A549 (cell line): Measurements from ENCODE around the gene LRRC31. TPM values are rescaled to one million over a fixed set of nuclear protein-coding genes. Genes with fewer than 3 reads are reported as not detected.
A peak's percentile ranks its signal among the peaks of the same experiment; 100 is the strongest.

ENCODE experiments used
- ATAC-seq, 2 experiments: fragments of 200-7000 bp in 1 of 2; fragments of >200 bp in 1 of 2; cut with Nextera tagmentation in 1 of 2; cut with Tn5 transposase in 1 of 2; 3 replicates each; pipeline versions ENCODE4 v1.8.0 to v1.9.1; 2018 to 2020; ENCODE audit warnings: mild to moderate bottlenecking in 1 of 2, moderate library complexity in 1 of 2
- CTCF ChIA-PET: fragments of 300-600 bp; sonication (Branson Sonifier 250); formaldehyde crosslinking; extraction: SDS; loops from one replicate; lab custom pipeline; 2021; ENCODE audit warnings: antibody characterized with exemption, inconsistent platforms; lab: Yijun Ruan, JAX
- POLR2A ChIA-PET: fragments of 350-600 bp; formaldehyde crosslinking; extraction: SDS; loops from one replicate; lab custom pipeline; 2021; ENCODE audit warnings: antibody characterized with exemption, inconsistent platforms; lab: Yijun Ruan, JAX
- DNase-seq, 2 experiments: peaks; one replicate each; pipeline versions ENCODE4 v3.0.0 to v3.0.0-alpha.2; 2011 to 2016; ENCODE audit warnings: low read depth in 1 of 2, low spot score in 1 of 2
- FAIRE-seq: peaks from 2 replicates; lab custom pipeline; 2011; peaks lifted over from hg19 to GRCh38; lab: Jason Lieb, UNC
- H3K27ac ChIP-seq, 2 experiments: fragments of >200 bp; sonication (Bioruptor Twin); formaldehyde crosslinking; 3 replicates each; pipeline ENCODE4 v1.5.1; 2016 to 2017
- H3K4me1 ChIP-seq: fragments of >200 bp; sonication (Bioruptor Twin); formaldehyde crosslinking; 3 replicates; pipeline ENCODE4 v1.6.1; 2016
- H3K4me2 ChIP-seq: fragments of >200 bp; sonication (Bioruptor Twin); formaldehyde crosslinking; 3 replicates; pipeline ENCODE4 v1.6.1; 2016
- H3K4me3 ChIP-seq: fragments of >200 bp; sonication (Bioruptor Twin); formaldehyde crosslinking; 3 replicates; pipeline ENCODE4 v1.5.1; 2016
- H3K9me3 ChIP-seq: fragments of >200 bp; sonication (Bioruptor Twin); formaldehyde crosslinking; 3 replicates; pipeline ENCODE4 v1.6.1; 2016
- BHLHE40 ChIP-seq: IDR thresholded peaks from 2 replicates; pipeline ENCODE4 v1.6.1; 2012; ENCODE audit warnings: low read depth, low read length, inconsistent platforms
- CBX2 ChIP-seq: fragments of 200-600 bp; sonication (generic); IDR thresholded peaks from 2 replicates; pipeline ENCODE4 v1.6.1; 2016; ENCODE audit warnings: low read depth, mild to moderate bottlenecking, borderline replicate concordance
- CEBPB ChIP-seq, 2 experiments: fragments of >200 bp in 1 of 2; sonication (Bioruptor Twin) in 1 of 2; formaldehyde crosslinking in 1 of 2; IDR thresholded peaks; 2 replicates each; pipeline ENCODE4 v1.6.1; 2012 to 2016
- CHD4 ChIP-seq: fragments of 200-600 bp; sonication (generic); IDR thresholded peaks from 2 replicates; pipeline ENCODE4 v1.6.1; 2016; ENCODE audit warnings: antibody characterized with exemption, mild to moderate bottlenecking, borderline replicate concordance
- CTCF ChIP-seq: fragments of >200 bp; sonication (Bioruptor Twin); formaldehyde crosslinking; IDR thresholded peaks from 3 replicates; pipeline ENCODE4 v1.5.1; 2016
- EHF ChIP-seq: fragments of 250-450 bp; sonication (Bioruptor Pico); IDR thresholded peaks from 2 replicates; pipeline ENCODE4 v1.5.0; 2020; ENCODE audit warnings: mild to moderate bottlenecking
- EHMT2 ChIP-seq: fragments of 200-600 bp; sonication (generic); IDR thresholded peaks from 2 replicates; pipeline ENCODE4 v1.6.1; 2016; ENCODE audit warnings: antibody characterized with exemption, low read depth, mild to moderate bottlenecking, moderate library complexity
- FOSB ChIP-seq: fragments of 250-450 bp; sonication (Bioruptor Pico); IDR thresholded peaks from 2 replicates; pipeline ENCODE4 v1.5.0; 2020; ENCODE audit warnings: mild to moderate bottlenecking, moderate library complexity
- FOSL2 ChIP-seq, 2 experiments: fragments of 450-650 bp in 1 of 2; fragments of >200 bp in 1 of 2; sonication (Bioruptor Twin) in 1 of 2; formaldehyde crosslinking; IDR thresholded peaks; 2 replicates each; pipeline versions ENCODE4 v1.5.0 to v1.6.1; 2016 to 2020; ENCODE audit warnings: mild to moderate bottlenecking in 1 of 2, moderate library complexity in 1 of 2
- FOXS1 ChIP-seq: fragments of 250-450 bp; sonication (Bioruptor Pico); IDR thresholded peaks from 2 replicates; pipeline ENCODE4 v1.5.0; 2020; ENCODE audit warnings: mild to moderate bottlenecking, moderate library complexity
- HES2 ChIP-seq: fragments of >200 bp; sonication (Bioruptor Twin); formaldehyde crosslinking; IDR thresholded peaks from 2 replicates; pipeline ENCODE4 v1.6.1; 2016
- HOXA7 ChIP-seq: fragments of 250-450 bp; sonication (Bioruptor Pico); IDR thresholded peaks from 2 replicates; pipeline ENCODE4 v1.5.0; 2020; ENCODE audit warnings: mild to moderate bottlenecking, moderate library complexity
- MAFK ChIP-seq: fragments of 450-650 bp; IDR thresholded peaks from 2 replicates; pipeline ENCODE4 v1.6.1; 2014; ENCODE audit not compliant: partially characterized antibody
- NFE2L2 ChIP-seq: fragments of 150-350 bp; conservative IDR thresholded peaks from 2 replicates; pipeline ENCODE4 v1.6.1; 2014; ENCODE audit warnings: low read length
- POLR2A ChIP-seq: IDR thresholded peaks from 2 replicates; pipeline ENCODE4 v1.6.1; 2012; ENCODE audit warnings: mild to moderate bottlenecking, low read length
- REST ChIP-seq: fragments of 200-600 bp; sonication (generic); IDR thresholded peaks from 2 replicates; pipeline ENCODE4 v1.6.1; 2016; ENCODE audit warnings: antibody characterized with exemption, mild to moderate bottlenecking, moderate library complexity
- SMC3 ChIP-seq: fragments of >200 bp; sonication (Bioruptor Twin); formaldehyde crosslinking; IDR thresholded peaks from 3 replicates; pipeline ENCODE4 v1.6.1; 2018; ENCODE audit warnings: inconsistent platforms
- TFCP2L1 ChIP-seq: fragments of 250-450 bp; sonication (Bioruptor Pico); IDR thresholded peaks from 2 replicates; pipeline ENCODE4 v1.5.0; 2021; ENCODE audit warnings: mild to moderate bottlenecking
- TP53 ChIP-seq: fragments of 250-450 bp; sonication (Bioruptor Pico); IDR thresholded peaks from 2 replicates; pipeline ENCODE4 v1.5.0; 2021; ENCODE audit warnings: mild to moderate bottlenecking, moderate library complexity
- WGBS: methylation state at CpG from one replicate; pipeline ENCODE4 v1.1.6; 2017; ENCODE audit errors: missing lambda C conversion rate; 5-methylcytosine and 5-hydroxymethylcytosine counted together
- polyA minus RNA-seq: library from RNA; depleted of rRNA, polyadenylated mRNA; stranded (reverse); fragments of >200 nt; gene quantifications from 2 replicates; pipeline ENCODE4 v1.2.3, GENCODE V29; 2011; rRNA and poly(A)+ RNA removed
- polyA plus RNA-seq, 4 experiments: library from polyadenylated mRNA; depleted of rRNA in 3 of 4; stranded (reverse); fragments of >200 nt; fragmentation: RNase III in 1 of 4; extraction: RNeasy Plus Mini Kit Qiagen cat#74134 plus additional on column Dnase treatment in 1 of 4; gene quantifications; 2 replicates in 3 of 4; 3 replicates in 1 of 4; pipeline ENCODE4 v1.2.3, GENCODE V29; 2011 to 2017
- TF ChIP-seq, protein P1 (sequence below): fragments of 450-650 bp; IDR thresholded peaks from 2 replicates; pipeline ENCODE4 v1.6.1; 2014; ENCODE audit warnings: antibody characterized with exemption

Gene LRRC31
- polyA plus RNA-seq (2011; rRNA removed) (0.27 and 0.37 TPM in 2 replicates), polyA plus RNA-seq (2017; fragmentation: RNase III; extraction: RNeasy Plus Mini Kit Qiagen cat#74134 plus additional on column Dnase treatment) (0.04 TPM in 2 of 3 replicates, not detected in the other), polyA minus RNA-seq (0.08 TPM in 1 of 2 replicates, not detected in the other)
- polyA plus RNA-seq (2012; cell fraction: cytosol; rRNA removed) = 0.01 TPM in 2 replicates
- not detected in 2 replicates for polyA plus RNA-seq (2012; cell fraction: nucleus; rRNA removed)

DNA sequence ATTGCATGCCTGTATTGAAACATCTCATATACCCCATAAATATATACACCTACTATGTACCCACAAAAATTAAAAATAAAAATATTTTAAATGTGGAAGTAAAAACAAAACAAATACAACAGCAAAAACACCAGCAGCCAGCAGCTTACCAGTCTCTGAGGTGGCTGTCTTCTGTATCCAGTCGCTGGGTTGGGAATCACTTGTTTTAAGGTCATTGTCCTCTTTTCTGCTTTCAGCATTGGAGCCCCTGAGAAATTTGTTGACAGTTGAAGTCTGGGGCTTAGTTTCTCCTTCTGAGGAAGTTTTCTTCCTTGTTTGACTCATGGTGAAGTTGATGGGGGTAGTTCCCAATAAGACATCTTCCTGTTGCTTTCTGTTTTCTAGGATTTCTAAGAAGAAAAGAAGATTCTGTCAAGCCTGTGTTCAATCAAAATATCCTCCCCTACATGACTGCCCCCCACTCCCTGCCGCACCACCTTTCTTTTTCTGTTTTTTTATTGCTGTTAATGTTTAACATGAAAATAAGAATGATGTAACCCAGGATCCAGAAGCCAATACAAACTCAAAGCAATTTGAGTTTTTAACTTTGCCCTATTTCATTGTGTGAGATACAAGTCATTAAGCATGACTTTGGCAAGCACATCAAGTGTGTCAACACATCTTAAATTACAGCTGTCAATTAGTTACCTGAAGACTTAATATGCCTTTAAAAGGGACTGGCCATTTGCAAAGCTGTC is at the start of gene LRRC31:
Gene LRRC31 (minus strand): TSS at position 452 of the 737 bp plus-strand sequence. CDS start 128 bp downstream, at position 324.
- POLR2A ChIA-PET = no interaction called here
- H3K9me3 ChIP-seq = no peaks in the 10 kb centered on the region
- WGBS = 24% methylated on average over 2 of the region's 2 CpGs
- DNase-seq (no peak), ATAC-seq (no peak), FAIRE-seq (no peak)
- H3K4me2 ChIP-seq = peak within 1 kb of the TSS; percentile 49
- peaks cover 7% of the 10 kb centered on the region; the same call in 1 of the 3 replicates for H3K4me1 ChIP-seq
- H3K27ac ChIP-seq = peak within 1 kb of the TSS in 1 of 2 experiments; percentile 41; a peak in 2 of 6 replicates
- CTCF ChIA-PET = no interaction called here
- H3K4me3 ChIP-seq = no peak within 1 kb of the TSS
- TF ChIP-seq CEBPB (IDR thresholded peaks at IDR 0.05) = no peak
- TF ChIP-seq REST = no peak
- no peak for TF ChIP-seq FOSB (CRISPR knock-in tag)
- no peak for TF ChIP-seq CTCF
- no peak for TF ChIP-seq EHF (CRISPR knock-in tag)
- TF ChIP-seq POLR2A = no peak
- TF ChIP-seq FOXS1 (CRISPR knock-in tag) = no peak
- TF ChIP-seq MAFK = no peak
- TF ChIP-seq BHLHE40 = no peak
- TF ChIP-seq SMC3 = no peak
- TF ChIP-seq EHMT2 = no peak
- TF ChIP-seq TP53 = no peak
- TF ChIP-seq CBX2 = no peak
- no peak for TF ChIP-seq HOXA7 (CRISPR knock-in tag)
- no peak for TF ChIP-seq NFE2L2
- no peak for TF ChIP-seq TFCP2L1 (CRISPR knock-in tag)
- TF ChIP-seq, all 56 proteins: peak for 0

GRCh38 chr3:169914321-169914720 is 44.6 kb upstream of the LRRC31 start:
- ATAC-seq = no peak
- no peaks in the 10 kb centered on the region for H3K9me3 ChIP-seq

More at GRCh38 chr3:169914321-169914720, 44.6 kb upstream of the LRRC31 start:
- Histone ChIP-seq H3K4me1 (no peaks in the 10 kb centered on the region), H3K27ac (no peak overlapping the region), H3K4me2 (no peak overlapping the region), H3K4me3 (no peak overlapping the region)
- POLR2A ChIA-PET = interaction anchor here (0.5 kb wide), 1 partner anchor 51 kb away, joined by 3 read pairs; no protein-coding TSS in a partner anchor
- FAIRE-seq (no peak), DNase-seq (no peak)
- TF ChIP-seq, protein P1, sequence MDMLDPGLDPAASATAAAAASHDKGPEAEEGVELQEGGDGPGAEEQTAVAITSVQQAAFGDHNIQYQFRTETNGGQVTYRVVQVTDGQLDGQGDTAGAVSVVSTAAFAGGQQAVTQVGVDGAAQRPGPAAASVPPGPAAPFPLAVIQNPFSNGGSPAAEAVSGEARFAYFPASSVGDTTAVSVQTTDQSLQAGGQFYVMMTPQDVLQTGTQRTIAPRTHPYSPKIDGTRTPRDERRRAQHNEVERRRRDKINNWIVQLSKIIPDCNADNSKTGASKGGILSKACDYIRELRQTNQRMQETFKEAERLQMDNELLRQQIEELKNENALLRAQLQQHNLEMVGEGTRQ = no peak
- TF ChIP-seq CHD4 (no peak), FOSL2 (IDR thresholded peaks at IDR 0.05) (no peak), FOSL2 (CRISPR knock-in tag; IDR thresholded peaks at IDR 0.05) (peak; percentile 27; the same call in 1 of the 2 replicates), HES2 (no peak)
- CTCF ChIA-PET = no interaction called here
- 6% methylated on average over 2 of the region's 2 CpGs for WGBS
